Stimulated activated CD8-positive, alpha-beta memory T cell treated with anti-CD3 and anti-CD28 coated beads, Interleukin-7, amount 100 ng/mL, for 4 hours (primary cell): Measurements from ENCODE around the gene DNAH3.
"Not testable (repeated sequence)": the region's sequence is repeated elsewhere in the genome, so short reads cannot be mapped to it uniquely, and the experiment has no call there.

Source experiments
- DNase-seq, 2 donors: peaks; one replicate each; pipeline ENCODE4 v3.0.0-alpha.2; 2020; ENCODE audit warnings: low read depth in 2 of 2

The DNAH3 gene

DNA sequence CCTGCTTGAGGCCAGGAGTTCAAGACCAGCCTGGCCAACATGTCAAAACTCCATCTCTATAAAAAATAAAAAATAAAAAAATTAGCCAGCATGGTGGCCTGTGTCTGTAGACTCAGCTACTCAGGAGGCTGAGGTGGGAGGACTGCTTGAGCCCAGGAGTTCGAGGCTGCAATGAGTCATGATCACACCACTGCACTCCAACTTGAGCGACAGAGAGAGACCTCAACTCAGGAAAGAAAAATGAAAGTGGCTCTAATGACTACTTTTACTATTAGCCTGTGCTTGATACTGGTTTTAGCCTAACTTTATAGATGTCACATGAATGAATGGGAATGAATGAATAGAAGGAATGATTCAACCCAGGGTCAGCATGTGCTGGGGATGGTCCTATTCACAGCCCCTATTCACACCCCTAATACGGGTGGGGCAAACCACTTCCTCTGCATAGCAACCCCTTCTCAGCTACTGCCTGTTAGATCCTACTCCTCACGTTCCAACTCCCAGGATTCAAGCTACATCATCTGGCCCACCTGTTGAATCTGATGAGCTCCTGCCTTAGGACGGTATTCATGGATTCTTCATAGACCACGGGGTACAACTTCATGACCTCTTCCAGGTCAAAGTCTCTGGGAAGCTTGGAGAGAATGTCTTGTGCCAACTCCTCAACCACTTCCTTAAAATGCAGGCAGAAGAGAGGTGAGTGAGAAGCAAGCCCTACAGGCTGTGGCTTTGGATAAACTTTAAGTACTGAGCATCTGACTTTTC lies 209.6 kb downstream of the DNAH3 start:
- no peak for DNase-seq

- DNase-seq: no peak
Measured at GRCh38 chr16:20939611-20940010, 211.0 kb downstream of the DNAH3 start.

DNA sequence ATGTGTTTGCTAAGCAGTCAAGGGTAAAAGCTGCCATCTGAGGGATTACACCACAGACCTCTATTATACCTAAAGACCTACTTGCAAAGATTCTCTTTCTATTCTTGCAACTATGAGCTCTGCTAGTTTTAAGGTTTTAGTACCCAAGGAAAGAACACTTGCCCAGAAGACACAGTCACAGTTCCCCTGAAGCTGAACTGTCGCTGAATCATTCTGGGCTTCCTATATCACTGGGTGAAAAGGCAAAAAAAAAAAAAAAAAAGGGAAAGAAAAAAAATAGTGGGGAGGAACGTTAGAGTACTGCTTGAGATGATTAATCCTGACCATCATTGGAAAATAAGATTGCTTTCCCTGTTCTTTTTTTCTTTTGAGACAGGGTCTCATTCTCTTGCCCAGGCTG lies 212.2 kb downstream of the DNAH3 start:
- no peak for DNase-seq

GRCh38 chr16:20937736-20938135 lies 212.9 kb downstream of the DNAH3 start:
- DNase-seq: no peak

DNA sequence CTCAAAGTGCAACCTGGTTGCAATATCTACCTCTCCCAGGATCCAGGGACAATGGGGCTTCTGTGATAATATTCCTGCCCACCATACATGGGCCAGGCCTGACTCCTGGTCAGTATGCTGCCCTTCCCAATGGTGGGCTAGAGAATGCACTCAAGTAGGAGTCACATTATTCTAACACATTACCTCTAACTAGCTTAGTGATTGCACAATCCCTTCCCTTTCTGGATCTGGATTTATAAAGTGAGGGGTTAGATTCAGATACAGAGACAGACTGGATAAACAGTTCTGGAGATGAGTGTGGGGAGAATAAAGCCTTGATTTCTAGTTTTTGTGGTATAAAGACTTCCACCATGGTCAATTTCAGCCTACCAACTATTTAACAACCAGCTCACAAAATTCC lies 217.1 kb downstream of the DNAH3 start:
- DNase-seq: no peak

DNA sequence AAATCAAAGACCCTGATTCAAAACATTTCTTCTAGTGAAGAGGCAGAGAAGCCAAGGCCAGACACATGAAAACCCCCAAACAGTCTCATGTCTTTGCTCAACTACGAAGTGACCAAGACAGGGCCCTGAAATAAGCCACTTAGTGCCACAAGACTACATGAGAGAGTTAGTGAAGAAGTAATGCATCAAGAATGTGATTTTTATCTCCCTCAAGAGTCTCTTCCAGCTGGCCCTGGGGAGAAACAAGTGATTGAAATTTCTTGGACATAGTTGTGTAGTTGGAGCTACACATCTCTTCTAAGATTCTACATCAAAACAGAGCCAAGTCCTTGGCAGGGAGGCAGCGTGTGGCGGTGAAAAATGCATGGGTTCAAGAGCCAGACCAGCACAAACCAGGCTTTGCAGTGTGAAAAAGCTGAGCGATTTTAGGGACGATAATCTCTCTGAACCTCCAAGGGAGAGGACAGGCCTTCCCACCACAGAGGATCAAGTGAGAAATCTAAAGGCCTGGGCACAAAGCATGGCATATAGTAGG lies 219.5 kb downstream of the DNAH3 start:
- DNase-seq: no peak

DNA sequence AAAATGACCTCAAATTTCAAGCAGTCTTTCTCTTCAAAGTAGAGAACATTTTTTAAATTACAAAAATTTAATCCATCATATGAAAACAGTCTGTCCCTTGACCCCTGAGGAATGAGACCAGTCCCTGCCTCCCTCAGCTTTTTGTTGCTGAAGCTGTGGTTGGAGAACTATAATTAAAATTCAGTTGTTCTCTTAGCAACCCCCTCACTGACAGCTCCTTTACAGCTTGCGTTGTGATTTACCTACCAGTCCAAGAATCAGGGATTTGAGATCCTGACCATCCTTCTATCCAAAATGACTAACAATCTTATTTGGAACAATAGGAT lies 220.3 kb downstream of the DNAH3 start:
- DNase-seq: no peak

DNA sequence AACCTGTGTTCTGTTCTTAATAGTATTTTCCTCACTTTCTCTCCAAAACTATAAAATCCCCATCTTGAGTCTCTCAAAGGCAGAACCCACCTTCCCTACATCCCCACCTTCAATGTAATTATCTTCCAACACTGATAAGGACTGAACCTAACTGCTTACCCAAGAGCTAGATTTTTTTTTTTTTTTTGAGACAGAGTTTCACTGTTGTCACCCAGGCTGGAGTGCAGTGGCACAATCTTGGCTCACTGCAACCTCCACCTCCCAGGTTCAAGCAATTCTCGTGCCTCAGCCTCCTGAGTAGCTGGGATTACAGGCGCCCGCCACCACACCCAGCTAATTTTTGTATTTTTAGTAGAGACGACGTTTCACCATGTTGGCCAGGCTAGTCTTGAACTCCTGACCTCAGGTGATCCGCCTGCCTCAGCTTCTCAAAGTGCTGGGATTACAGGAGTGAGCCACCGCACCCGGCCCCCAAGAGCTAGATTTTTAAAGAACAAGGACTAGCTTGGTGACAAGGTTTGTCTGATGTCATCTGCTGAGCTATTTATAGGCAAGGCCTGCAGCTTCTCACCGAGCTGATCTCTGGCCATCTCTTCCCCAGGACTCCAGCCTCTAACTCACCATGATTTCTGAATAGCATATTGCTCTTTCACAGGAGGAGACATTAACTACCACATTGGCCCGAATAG lies 220.8 kb downstream of the DNAH3 start:
- not testable (repeated sequence) for DNase-seq

GRCh38 chr16:20928774-20929411 lies 221.8 kb downstream of the DNAH3 start:
- no peak for DNase-seq

- DNase-seq: no peak
Measured at GRCh38 chr16:20925751-20926150, 224.9 kb downstream of the DNAH3 start.

- DNase-seq: no peak
Measured at GRCh38 chr16:20923876-20924275, 226.8 kb downstream of the DNAH3 start.

- no peak for DNase-seq
Measured at GRCh38 chr16:20920799-20921198, 229.8 kb downstream of the DNAH3 start.

DNA sequence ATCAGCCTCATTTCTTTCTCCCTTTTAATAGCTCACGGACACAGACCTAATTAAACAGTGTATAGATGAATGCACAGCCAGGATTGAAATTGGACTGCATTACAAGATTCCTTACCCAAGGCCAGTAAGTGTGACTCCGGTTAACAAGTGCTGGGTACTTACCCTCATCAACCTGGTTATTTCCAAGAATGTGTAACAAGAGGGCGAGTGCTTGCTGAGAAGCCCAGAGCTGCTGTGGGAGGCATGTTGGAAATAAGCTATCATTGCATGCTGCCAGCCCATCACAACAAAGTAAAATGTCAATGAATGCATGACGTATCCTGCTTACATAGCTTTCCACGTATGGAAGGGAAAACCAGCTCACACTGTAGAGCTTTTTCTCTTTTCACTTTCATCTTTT lies 230.6 kb downstream of the DNAH3 start:
- DNase-seq: no peak

DNA sequence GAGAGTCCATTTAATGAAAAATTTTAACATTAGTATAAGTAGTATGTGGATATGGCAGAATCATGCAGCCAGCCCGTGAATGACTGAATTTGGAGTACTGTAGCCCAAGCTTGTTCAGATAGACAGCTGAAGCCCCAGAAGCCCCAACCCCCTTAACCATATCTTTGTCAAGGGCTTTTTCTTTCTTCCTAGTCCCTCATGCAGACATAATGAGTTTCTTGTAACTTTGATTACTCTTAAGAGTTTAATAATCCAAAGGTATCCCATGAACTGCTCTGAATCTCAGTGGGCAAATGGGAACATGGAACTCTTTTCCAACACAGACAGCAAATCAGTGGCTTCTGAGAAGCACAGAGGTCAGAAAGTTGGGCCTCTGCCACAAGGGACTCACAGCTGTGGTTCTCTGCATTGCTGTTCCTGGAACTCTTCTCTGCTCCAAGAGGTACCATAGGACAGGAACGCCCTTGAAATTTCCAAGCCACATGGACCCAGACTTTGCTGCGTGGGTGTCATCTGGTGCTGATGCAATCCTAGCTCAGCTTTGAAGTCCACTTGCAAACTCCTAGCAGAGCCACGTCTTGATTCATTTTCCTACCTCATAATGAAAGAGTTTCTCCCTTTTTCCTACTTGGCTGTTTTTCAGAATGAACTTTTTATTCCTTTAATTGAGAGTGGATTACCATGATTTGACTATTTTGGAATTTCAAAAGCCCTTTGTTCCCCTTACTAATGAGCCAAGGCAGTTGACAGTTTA lies 232.0 kb downstream of the DNAH3 start:
- no peak for DNase-seq

GRCh38 chr16:20916942-20917341 lies 233.7 kb downstream of the DNAH3 start:
- no peak for DNase-seq

DNA sequence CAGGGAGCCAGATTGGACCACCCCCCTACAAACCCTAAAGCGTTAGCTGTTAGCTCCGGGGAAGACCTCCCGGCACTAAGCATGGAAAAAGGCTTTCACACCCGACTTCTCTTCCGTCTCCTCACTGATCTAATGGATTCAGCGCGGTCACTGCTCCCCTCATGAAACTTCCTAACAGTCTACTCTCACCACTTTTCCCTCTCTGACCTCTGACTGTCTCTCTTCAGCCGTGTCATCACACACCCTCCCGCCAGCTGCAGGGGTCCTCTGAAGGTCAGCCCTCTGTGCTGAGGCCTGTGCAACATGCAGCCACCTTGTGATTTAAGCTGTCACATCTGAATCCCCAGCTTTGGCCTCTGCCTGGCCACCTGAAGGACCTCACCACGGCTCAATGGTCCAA lies 234.4 kb downstream of the DNAH3 start:
- DNase-seq: no peak

- DNase-seq: no peak
Measured at GRCh38 chr16:20911361-20911760, 239.3 kb downstream of the DNAH3 start.

DNA sequence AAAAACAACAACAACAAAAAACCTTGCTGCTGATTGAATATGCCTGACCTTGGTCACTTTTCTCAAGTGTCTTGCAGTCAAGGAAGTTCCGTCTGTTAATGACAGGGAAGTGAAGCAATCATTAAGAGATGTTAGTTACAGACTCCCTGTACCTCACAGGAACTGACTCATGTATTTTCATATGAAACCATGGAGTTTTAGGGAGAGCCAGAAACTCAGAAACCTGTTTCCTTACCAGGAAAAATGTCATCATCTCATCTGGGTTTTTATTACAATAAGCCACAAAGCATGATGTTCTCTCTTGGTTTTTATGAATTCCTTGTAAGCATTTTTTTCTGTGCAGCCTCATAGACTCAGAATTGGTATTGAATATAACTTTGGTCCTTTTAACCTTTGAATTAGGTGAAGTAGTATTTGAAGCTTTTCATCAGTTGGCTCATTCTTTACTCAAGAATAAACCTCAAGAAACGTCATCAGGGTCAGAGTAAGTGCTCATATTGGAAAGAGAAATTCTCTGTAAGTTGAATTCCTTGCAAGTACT lies 239.8 kb downstream of the DNAH3 start:
- DNase-seq: no peak

- DNase-seq: no peak
Measured at GRCh38 chr16:20906341-20907255, 244.0 kb downstream of the DNAH3 start.

GRCh38 chr16:20905576-20905975 lies 245.1 kb downstream of the DNAH3 start:
- DNase-seq: no peak
